ENCODE measurements around the gene COL23A1. TPM values are rescaled to one million over a fixed set of nuclear protein-coding genes. Genes with fewer than 3 reads are reported as not detected.

The COL23A1 gene
- polyA plus RNA-seq, 1 donor (not counting 4 experiments of a cell fraction or from before 2014, with no cell fraction given), result not detected

GRCh38 chr5:178435321-178436238 is 154.6 kb downstream of the COL23A1 start:
- FAIRE-seq (no peak), DNase-seq (ENCODE audit: low read depth, low spot score) (no peak)
- Histone ChIP-seq H4K20me1 (ENCODE audit: control insufficient read depth, extremely low read depth, insufficient read depth, low read length) (no peaks in the 10 kb centered on the region), H3K9ac (ENCODE audit: control insufficient read depth, extremely low read depth, insufficient read depth, low read length) (no peak overlapping the region), H3K4me3 (ENCODE audit: control insufficient read depth in 2 of 3, extremely low read depth in 1 of 3, insufficient read depth in 2 of 3, low read depth in 1 of 3, low read length in 3 of 3) (no peak overlapping the region), H3K79me2 (ENCODE audit: control insufficient read depth, insufficient read depth, low read length) (no peaks in the 10 kb centered on the region), H3K4me1 (ENCODE audit: control insufficient read depth, extremely low read depth, insufficient read depth, low read length) (no peaks in the 10 kb centered on the region), H3K4me2 (ENCODE audit: control insufficient read depth, extremely low read depth, insufficient read depth, low read depth, low read length) (no peak overlapping the region), H3K27me3 (ENCODE audit: control insufficient read depth, extremely low read depth, insufficient read depth, low read length) (no peaks in the 10 kb centered on the region), H3K27ac (ENCODE audit: control insufficient read depth, insufficient read depth, low read length) (no peak overlapping the region), H3K9me1 (ENCODE audit: control insufficient read depth, extremely low read depth, insufficient read depth, low read length) (no peaks in the 10 kb centered on the region), H3K36me3 (ENCODE audit: control insufficient read depth in 2 of 2, extremely low read depth in 1 of 2, insufficient read depth in 2 of 2, low read length in 2 of 2) (no peaks in the 10 kb centered on the region), H2AFZ (ENCODE audit: control insufficient read depth, low read length) (no peak overlapping the region), H3K9me3 (ENCODE audit: control insufficient read depth, low read depth, low read length) (no peaks in the 10 kb centered on the region)
- no peak for TF ChIP-seq EZH2 (IDR thresholded peaks at IDR 0.05; ENCODE audit: low read length)
- TF ChIP-seq, protein P1, sequence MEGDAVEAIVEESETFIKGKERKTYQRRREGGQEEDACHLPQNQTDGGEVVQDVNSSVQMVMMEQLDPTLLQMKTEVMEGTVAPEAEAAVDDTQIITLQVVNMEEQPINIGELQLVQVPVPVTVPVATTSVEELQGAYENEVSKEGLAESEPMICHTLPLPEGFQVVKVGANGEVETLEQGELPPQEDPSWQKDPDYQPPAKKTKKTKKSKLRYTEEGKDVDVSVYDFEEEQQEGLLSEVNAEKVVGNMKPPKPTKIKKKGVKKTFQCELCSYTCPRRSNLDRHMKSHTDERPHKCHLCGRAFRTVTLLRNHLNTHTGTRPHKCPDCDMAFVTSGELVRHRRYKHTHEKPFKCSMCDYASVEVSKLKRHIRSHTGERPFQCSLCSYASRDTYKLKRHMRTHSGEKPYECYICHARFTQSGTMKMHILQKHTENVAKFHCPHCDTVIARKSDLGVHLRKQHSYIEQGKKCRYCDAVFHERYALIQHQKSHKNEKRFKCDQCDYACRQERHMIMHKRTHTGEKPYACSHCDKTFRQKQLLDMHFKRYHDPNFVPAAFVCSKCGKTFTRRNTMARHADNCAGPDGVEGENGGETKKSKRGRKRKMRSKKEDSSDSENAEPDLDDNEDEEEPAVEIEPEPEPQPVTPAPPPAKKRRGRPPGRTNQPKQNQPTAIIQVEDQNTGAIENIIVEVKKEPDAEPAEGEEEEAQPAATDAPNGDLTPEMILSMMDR (optimal IDR thresholded peaks at IDR 0.05 in 1 of 3, IDR thresholded peaks at IDR 0.05 in 1 of 3, conservative IDR thresholded peaks at IDR 0.05 in 1 of 3; ENCODE audit: extremely low read depth in 1 of 3, insufficient read depth in 2 of 3, low read length in 3 of 3), result no peak
- dilution Hi-C loops (cut with MboI; ENCODE audit: extremely low pct_ligation_motif_present, low sequenced_read_pairs), result no loop called here

- TF ChIP-seq EZH2 (IDR thresholded peaks at IDR 0.05; ENCODE audit: low read length), result no peak
- TF ChIP-seq, protein P1 (optimal IDR thresholded peaks at IDR 0.05 in 1 of 3, IDR thresholded peaks at IDR 0.05 in 1 of 3, conservative IDR thresholded peaks at IDR 0.05 in 1 of 3; ENCODE audit: extremely low read depth in 1 of 3, insufficient read depth in 2 of 3, low read length in 3 of 3), result no peak
- H3K4me2 ChIP-seq (ENCODE audit: control insufficient read depth, extremely low read depth, insufficient read depth, low read depth, low read length), result no peak overlapping the region
- no peaks in the 10 kb centered on the region for H3K4me1 ChIP-seq (ENCODE audit: control insufficient read depth, extremely low read depth, insufficient read depth, low read length)
- H3K9me1 ChIP-seq (ENCODE audit: control insufficient read depth, extremely low read depth, insufficient read depth, low read length), result no peaks in the 10 kb centered on the region
- H3K27me3 ChIP-seq (ENCODE audit: control insufficient read depth, extremely low read depth, insufficient read depth, low read length), result no peaks in the 10 kb centered on the region
- H2AFZ ChIP-seq (ENCODE audit: control insufficient read depth, low read length), result no peak overlapping the region
- DNase-seq (ENCODE audit: low read depth, low spot score) (no peak), FAIRE-seq (no peak)
- no peak overlapping the region for H3K4me3 ChIP-seq (ENCODE audit: control insufficient read depth in 2 of 3, extremely low read depth in 1 of 3, insufficient read depth in 2 of 3, low read depth in 1 of 3, low read length in 3 of 3)
- no peaks in the 10 kb centered on the region for H4K20me1 ChIP-seq (ENCODE audit: control insufficient read depth, extremely low read depth, insufficient read depth, low read length)
- no peak overlapping the region for H3K27ac ChIP-seq (ENCODE audit: control insufficient read depth, insufficient read depth, low read length)
- H3K9ac ChIP-seq (ENCODE audit: control insufficient read depth, extremely low read depth, insufficient read depth, low read length), result no peak overlapping the region
- H3K36me3 ChIP-seq (ENCODE audit: control insufficient read depth in 2 of 2, extremely low read depth in 1 of 2, insufficient read depth in 2 of 2, low read length in 2 of 2), result no peaks in the 10 kb centered on the region
- H3K79me2 ChIP-seq (ENCODE audit: control insufficient read depth, insufficient read depth, low read length), result no peaks in the 10 kb centered on the region
- dilution Hi-C loops (cut with MboI; ENCODE audit: extremely low pct_ligation_motif_present, low sequenced_read_pairs), result no loop called here
- H3K9me3 ChIP-seq (ENCODE audit: control insufficient read depth, low read depth, low read length), result no peaks in the 10 kb centered on the region
These were observed 155.3 kb downstream of the COL23A1 start for GRCh38 chr5:178434851-178435250.
